NT2/D1 (cell line): ENCODE results near the gene ADAMTS12.

Source experiments
- SUZ12 ChIP-seq: IDR thresholded peaks from 2 replicates; pipeline ENCODE4 v1.6.1; 2011; ENCODE audit not compliant: insufficient read length, insufficient read depth; ENCODE audit errors: extremely low read depth
- YY1 ChIP-seq: IDR thresholded peaks from 2 replicates; pipeline ENCODE4 v1.6.1; 2011; ENCODE audit not compliant: insufficient read length, insufficient read depth
- ZNF274 ChIP-seq: IDR thresholded peaks from 2 replicates; pipeline ENCODE4 v1.6.1; 2011; ENCODE audit warnings: mild to moderate bottlenecking, low read depth, low read length

DNA sequence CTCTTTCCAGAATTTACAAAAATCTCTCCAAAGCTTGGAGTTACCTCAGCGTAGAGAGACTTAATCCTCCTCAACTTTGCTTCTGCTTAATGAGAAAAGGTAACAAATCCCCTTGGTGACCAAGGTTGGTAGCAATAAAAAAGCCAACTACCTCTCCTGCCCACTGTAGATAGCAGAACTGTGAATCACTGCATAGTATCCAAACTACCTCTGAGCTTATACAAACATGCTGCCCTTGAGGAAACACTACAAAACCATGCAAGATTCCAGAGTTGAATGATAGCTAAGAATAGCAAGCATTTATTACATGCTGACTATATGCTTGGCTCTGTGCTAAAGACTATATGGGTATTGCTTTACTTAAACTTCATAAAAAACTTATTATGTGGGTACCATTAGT is 2.8 kb upstream of the ADAMTS12 start:
- TF ChIP-seq YY1 (no peak), SUZ12 (no peak), ZNF274 (no peak)
